Right renal pelvis (tissue), 4 donors: ENCODE measurements around the gene C1orf116. TPM values are rescaled to one million over a fixed set of nuclear protein-coding genes. Genes with fewer than 3 reads are reported as not detected.

Experiments used
- DNase-seq, 4 donors: peaks; one replicate each; pipeline ENCODE4 v3.0.0-alpha.2; 2013; ENCODE audit warnings: low read depth in 4 of 4, low spot score in 3 of 4, missing footprints in 1 of 4
- polyA plus RNA-seq, 4 donors: library from polyadenylated mRNA; unstranded; fragments of 120-200 nt; gene quantifications; one replicate each; pipeline ENCODE4 v1.2.1, GENCODE V29; 2013; ENCODE audit not compliant: insufficient read length in 4 of 4

C1orf116 gene
- polyA plus RNA-seq, result 10 to 100 TPM; 19.9 to 27.5 (median 23.8) TPM

- DNase-seq, result peak in 1 of 4 donors; percentile 60
Measured at GRCh38 chr1:207032528-207033017, at the start of gene C1orf116. TSS of gene C1orf116 (minus strand) at chr1:207032756. CDS start at chr1:207027598, 5,158 bp downstream.

- no peak for DNase-seq
Measured at GRCh38 chr1:207081806-207082205, 49.2 kb upstream of the C1orf116 start.

- no peak for DNase-seq
Measured at GRCh38 chr1:207081088-207081487, 48.5 kb upstream of the C1orf116 start.

GRCh38 chr1:207079706-207080241, 47.2 kb upstream of the C1orf116 start:
- DNase-seq, result no peak

DNA sequence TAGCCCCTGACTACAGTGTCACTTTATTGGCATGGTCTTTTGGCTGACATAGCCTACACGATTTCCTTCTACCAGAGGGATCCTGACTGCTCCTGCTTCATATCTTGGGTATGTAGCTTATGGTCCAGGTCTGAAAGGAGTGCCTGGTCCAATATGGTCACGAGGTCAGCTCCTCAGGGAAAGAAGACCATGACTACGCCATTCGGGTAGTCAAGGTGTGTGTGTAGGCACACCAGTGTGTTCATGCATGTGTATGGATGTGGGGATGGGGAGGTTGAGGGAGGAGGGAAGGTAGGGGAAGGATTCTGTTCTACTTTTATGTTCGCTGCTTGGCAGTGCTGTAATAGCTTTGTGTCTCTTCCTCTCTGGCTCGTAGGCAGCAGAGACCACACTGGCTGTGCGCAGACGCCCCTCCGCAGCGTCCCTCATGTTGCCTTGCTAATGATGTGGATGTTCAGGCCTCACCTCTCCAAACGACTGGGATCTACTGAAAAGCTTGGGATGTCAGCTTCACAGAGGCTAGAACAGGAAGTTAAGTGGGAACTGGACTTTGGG, 46.1 kb upstream of the C1orf116 start:
- no peak for DNase-seq

DNA sequence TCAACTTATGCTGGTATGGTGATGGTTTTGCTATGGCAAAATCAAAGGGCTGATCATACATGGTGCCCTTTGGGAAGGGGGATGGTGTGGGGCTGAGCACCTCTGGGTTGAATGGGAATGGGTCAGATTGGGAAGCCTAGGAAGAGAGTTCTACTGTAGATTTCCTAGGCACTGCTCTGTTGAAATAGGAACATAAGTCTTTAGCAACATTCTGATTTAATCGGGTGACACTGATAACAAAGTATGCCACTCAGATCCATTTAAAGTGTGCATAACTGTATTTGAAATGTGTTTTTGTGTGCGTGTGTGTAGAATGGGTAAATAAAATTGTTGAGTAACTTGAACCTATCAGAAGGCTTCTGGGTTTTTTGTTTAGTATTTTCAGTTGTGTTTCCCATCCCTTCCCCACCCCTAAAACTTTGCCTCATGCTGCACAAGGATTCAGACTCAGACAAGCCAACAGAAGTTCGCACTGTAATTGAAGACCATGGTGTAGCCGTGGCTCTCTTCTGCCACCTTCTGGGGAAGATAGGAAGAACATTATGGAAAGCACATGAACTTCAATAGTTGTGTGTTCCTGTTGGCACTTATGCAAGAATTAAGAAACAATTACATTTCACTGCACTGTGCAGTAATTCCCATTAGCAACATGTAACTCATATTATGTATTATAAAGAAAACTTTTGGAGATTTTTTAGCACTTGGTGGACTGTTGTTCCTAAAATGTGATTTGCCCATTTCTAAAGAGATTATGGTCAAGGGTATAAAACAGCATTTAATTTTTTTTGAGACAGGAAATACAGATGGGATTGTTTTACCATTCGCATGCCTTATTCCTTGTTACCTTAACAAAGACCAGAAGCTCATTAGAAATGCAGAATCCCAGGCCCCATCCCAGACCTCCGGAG, 45.2 kb upstream of the C1orf116 start:
- DNase-seq, result peak; percentile 77 to 81 (median 78)

DNA sequence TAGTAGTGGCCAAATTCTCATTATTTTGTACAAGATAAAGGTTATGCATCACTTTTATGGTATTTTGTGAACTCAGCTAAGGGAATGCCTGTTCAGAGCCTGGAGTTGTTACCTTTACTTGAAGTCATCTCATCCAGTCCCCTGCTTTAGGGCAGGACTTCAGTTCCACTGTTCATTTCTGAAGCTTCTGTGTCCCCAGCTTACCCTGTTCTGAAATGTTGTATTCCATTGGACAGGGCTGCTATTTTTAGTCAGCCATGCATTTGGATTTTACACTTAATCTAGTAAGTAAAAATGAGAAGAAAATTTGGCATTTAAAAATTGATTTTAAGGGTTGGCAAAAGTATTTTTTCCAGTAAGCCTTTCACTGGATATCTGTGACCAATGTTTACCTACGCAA, 44.5 kb upstream of the C1orf116 start:
- DNase-seq, result no peak

- DNase-seq, result no peak
Measured at GRCh38 chr1:207076181-207076955, 43.8 kb upstream of the C1orf116 start.

DNA sequence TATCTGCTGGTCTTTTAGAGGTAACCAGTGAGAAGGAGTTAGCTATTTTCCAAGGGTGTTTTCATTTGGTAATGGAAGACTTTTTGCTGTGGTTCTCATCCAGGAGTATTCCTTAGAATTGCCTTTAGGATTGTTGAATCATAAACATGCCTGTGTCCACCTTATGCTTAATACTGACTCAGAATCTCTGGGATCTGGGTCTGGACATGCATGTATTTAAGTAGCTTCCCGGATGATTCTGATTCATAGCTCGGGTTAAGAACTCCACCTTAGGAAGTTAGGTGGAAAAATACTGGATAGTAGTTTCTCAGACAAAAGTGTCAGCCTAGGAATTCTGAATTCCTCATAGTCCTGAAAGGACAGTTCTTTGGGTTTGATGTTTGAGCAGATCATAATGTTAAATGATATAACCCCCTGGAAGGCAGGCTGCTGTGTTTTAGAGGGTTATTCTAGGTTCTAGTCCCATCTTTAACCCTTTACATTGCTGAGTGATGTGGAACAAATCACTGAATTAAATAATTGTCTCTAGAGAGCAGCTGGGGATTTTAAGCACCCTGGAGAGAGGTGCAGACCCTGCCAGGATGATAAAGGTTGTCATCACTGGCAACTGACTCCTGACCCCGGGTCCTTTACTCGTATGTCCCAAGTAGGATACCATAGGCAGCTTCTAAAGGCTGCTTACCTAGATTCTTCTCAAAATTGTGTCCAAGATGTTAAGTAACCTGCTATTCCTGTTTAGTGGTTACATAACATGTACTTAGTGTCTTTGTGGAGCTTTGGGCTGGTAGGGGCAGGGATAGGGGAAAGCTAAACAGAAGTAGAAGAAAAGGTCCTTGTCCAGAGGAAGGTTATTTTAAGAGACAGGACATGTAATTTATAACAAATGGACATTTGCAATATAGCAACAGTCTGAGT, 41.6 kb upstream of the C1orf116 start:
- no peak for DNase-seq

DNA sequence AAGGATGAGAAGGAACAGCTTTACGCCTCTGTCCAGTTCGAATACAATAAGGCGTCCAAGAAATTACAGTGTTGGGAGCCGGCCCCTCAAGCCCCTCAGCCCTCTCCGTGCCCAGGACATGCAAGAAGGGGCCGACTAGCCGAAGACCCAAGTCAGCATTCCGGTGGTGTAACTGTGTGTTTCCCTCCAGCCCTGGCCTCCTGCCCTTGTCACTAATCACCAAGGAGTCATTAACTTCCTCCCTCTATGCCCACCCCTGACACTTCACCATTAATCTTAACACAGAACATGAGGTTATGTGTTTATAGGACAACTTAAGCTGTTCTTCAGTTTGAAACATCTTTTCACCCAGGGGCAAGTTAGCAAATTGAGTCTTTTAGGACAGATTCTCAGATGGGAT, 39.7 kb upstream of the C1orf116 start:
- no peak for DNase-seq

GRCh38 chr1:207071426-207071825, 38.9 kb upstream of the C1orf116 start:
- no peak for DNase-seq

DNA sequence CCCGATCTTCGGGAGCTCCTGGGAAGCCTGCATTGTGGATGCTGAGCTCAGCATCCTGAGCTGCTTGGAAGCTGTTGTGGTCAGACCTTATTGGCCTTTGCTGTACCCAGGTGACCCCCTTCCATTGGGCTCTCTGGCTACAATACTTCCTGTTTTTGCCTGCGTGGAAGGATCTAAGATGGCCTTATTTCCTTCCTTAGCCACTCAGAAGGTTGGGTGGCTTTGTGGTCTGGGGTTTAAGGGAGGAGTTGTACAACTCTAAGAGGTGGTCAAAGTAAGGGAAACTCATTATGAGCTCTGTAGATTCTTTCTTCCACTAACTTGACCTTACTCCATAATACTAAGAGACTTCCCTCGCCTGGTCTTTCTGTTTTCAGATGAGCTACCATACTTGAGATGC, 38.3 kb upstream of the C1orf116 start:
- DNase-seq, result no peak

DNA sequence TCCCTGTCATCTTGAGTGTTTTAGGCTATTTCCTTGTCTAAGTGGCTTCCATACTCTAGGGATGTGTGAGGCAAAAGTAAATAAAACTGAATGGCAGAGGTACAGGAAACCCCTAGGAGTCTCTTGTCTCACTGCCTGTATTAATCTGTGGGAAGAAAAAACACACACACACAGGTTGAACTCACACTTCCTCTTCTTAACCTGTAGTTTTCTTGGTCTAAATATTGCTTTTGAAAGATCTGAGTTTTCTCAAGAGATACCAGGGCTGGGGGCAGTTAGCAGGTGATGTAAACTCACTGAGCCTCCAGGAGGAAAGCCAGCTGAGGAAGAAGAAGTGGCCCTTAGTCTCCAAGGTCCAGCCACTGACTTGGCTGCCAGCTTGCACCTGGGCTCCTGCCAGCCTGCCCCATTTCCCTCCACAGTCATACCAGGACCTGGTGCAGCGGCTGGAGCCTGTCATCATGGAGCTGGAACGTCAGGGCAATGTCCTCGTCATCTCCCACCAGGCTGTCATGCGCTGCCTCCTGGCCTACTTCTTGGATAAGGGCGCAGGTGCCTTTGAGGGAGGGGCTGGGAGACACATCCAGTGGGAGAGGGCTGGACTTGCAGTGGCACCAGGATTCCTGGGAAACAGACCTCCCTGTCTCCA, 37.4 kb upstream of the C1orf116 start:
- no peak for DNase-seq

- no peak for DNase-seq
Measured at GRCh38 chr1:207069061-207069460, 36.5 kb upstream of the C1orf116 start.

DNA sequence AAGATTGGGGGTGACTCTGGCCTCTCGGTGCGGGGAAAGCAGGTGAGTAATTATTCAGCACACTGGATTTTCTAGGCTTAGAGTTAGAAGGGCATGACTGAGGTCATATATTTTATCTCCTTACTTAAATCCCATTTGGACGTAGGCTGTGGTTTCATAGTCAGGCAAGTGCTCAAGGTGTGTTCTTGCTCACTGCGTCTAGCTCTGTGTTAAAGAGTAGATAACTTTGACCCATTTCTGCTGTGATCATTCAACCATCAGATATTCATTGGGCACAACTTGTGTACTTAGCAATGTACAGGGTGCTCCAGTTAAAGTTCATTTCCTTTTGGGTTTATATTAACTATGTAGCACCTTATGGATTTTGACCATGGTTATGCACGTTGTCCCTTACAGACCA, 35.1 kb upstream of the C1orf116 start:
- DNase-seq, result no peak

- DNase-seq, result no peak
Measured at GRCh38 chr1:207067185-207067584, 34.6 kb upstream of the C1orf116 start.

GRCh38 chr1:207064561-207064960, 32.0 kb upstream of the C1orf116 start:
- no peak for DNase-seq

- DNase-seq, result no peak
Measured at GRCh38 chr1:207063014-207063413, 30.5 kb upstream of the C1orf116 start.

- no peak for DNase-seq
Measured at GRCh38 chr1:207062058-207062457, 29.5 kb upstream of the C1orf116 start.
